Measurements from ENCODE around the gene CKS1B.

CKS1B gene

DNA sequence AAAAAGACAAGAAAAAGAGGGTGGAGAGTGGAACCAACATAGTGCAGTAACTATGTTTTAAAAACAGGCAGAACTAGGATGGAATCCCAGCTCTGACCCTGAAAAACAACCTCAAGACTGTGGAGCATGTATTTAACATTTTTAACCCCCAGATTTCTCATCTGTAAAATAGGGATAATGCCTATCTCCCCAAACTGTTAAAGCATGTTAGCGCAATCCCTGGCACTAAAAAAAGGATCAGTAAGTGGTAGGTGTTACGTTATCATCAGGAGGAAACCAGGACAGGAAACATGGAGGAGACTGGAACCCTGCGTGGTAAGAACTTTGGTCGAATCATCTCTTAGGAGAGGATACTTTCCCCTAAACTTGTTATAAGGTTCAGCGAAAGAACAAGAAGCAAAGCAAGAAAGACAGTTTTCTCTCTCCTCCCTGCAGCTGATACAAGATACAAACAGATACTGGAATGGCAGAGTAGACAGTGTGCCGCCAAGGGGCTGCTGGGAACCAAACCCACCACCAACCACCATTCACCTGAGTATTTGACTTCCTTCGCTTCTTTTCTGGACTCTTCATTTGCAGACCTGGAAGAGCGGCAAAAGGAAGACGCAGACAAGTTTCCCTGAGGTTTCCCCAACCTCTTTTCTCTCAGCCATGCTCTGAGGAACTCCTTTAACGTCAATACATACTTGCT is 13.9 kb upstream of the CKS1B start:
- peak overlapping the region in 1 of 2 experiments; percentile 43 for H2BK12ac ChIP-seq (ENCODE audit: low read length in 2 of 2)
- no peak overlapping the region for H3K18ac ChIP-seq (ENCODE audit: low read depth in 1 of 2, low read length in 2 of 2)
- no peak overlapping the region for H3K23ac ChIP-seq (ENCODE audit: low read length in 2 of 2)
- H3K4me1 ChIP-seq (ENCODE audit: control insufficient read depth, insufficient read depth, low read depth, low read length), result peaks cover 22% of the 10 kb centered on the region
- H2AFZ ChIP-seq (ENCODE audit: low read depth, low read length), result no peak overlapping the region
- H3K36me3 ChIP-seq (ENCODE audit: control insufficient read depth in 1 of 2, insufficient read depth in 2 of 2, low read depth in 1 of 2, low read length in 2 of 2), result peaks cover 48 to 50% of the 10 kb centered on the region in 2 experiments
- no peak overlapping the region for H2BK120ac ChIP-seq (ENCODE audit: low read depth, low read length)
- H4K91ac ChIP-seq (ENCODE audit: low read length), result no peak overlapping the region
- H4K8ac ChIP-seq (ENCODE audit: low read length), result no peak overlapping the region
- H3K14ac ChIP-seq (ENCODE audit: low read length in 2 of 2), result no peak overlapping the region
- H3K79me1 ChIP-seq (replicated peaks; ENCODE audit: low read length, poor library complexity, severe bottlenecking), result peaks cover 20% of the 10 kb centered on the region
- no peaks in the 10 kb centered on the region for H3K27me3 ChIP-seq (ENCODE audit: control insufficient read depth in 1 of 2, insufficient read depth in 1 of 2, low read length in 2 of 2)
- H3K9me3 ChIP-seq (ENCODE audit: control insufficient read depth, low read length), result no peaks in the 10 kb centered on the region
- H3K4me2 ChIP-seq (ENCODE audit: low read length, poor library complexity, severe bottlenecking), result peak overlapping the region; percentile 80
- H3K4me3 ChIP-seq (ENCODE audit: insufficient read depth in 1 of 2, low read depth in 1 of 2, low read length in 2 of 2), result peak overlapping the region in 1 of 2 experiments; percentile 94
- no peak for DNase-seq
- no peak overlapping the region for H2BK5ac ChIP-seq (ENCODE audit: low read depth, low read length, poor library complexity, severe bottlenecking)
- H3K4ac ChIP-seq (ENCODE audit: low read depth in 1 of 2, low read length in 2 of 2), result peak overlapping the region in 1 of 2 experiments; percentile 56
- H3K9ac ChIP-seq (ENCODE audit: low read length), result peak overlapping the region; percentile 96
- no peak overlapping the region for H2AK5ac ChIP-seq (ENCODE audit: low read length, severe bottlenecking)
- H3K27ac ChIP-seq (ENCODE audit: low read length, poor library complexity, severe bottlenecking), result peak overlapping the region; percentile 31
- WGBS, result 79% methylated on average over 9 of the region's 10 CpGs
- H2BK15ac ChIP-seq (ENCODE audit: low read depth, poor library complexity, severe bottlenecking), result no peak overlapping the region

DNA sequence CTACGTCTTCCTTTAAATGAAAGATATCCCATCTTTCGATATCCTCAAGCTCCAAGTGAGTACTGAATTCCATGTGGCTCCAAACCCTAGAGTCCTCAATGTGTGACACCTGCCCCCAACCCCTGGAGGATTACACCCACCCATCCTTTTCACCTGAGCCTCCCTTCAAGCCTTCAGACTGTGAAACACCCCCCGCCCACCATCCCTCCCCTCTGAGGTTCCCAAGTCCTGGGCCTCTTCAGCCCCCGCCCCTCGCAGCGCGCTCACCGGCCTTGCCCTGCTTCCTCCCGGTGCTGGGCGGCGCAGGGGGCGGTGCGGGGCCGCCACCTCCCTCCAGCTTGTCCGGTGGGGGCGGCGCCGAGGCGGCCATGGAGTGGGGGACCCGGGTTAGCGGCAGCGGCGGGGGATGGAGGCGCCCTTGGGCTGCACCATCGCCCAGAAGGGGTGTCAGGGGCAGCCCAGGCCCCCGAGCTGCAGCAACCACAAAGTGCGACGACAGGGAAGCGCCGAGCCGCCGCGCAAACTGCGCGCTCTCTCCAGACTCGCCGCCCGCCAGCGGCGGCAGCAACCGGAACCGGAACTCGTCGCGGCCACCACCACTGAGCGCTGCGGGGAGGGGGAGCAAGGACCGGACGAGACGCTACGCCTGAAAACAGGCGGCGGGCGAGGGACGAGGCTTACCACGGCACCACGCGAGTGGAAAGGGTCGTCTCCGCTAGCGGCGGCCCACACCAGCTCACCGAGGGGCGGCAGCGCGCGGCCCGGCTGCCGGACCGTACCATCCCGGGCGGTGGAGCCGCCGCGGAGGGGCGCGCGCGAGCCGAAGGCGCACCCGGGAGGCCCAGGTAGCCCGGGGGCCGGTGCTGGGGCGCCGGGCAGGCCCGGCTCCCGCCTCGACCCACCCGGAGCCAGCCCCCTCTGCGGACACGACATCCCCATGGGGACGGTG is 13.0 kb upstream of the CKS1B start, which contains the start of gene PYGO2:
Gene PYGO2, minus strand, starts transcription at position 576 of the 949 bp plus-strand sequence. Its CDS starts 206 bp downstream, at position 370.
- Histone ChIP-seq H3K23ac (ENCODE audit: low read length in 2 of 2) (peak within 1 kb of the TSS in 1 of 2 experiments; percentile 97), H4K91ac (ENCODE audit: low read length) (peak within 1 kb of the TSS; percentile 99), H3K4ac (ENCODE audit: low read depth in 1 of 2, low read length in 2 of 2) (peak within 1 kb of the TSS; percentile 99), H3K18ac (ENCODE audit: low read depth in 1 of 2, low read length in 2 of 2) (peak within 1 kb of the TSS; percentile 96 to 100), H3K9ac (ENCODE audit: low read length) (peak within 1 kb of the TSS; percentile 96), H2BK15ac (ENCODE audit: low read depth, poor library complexity, severe bottlenecking) (peak within 1 kb of the TSS; percentile 91), H3K14ac (ENCODE audit: low read length in 2 of 2) (peak within 1 kb of the TSS in 1 of 2 experiments; percentile 99), H2BK120ac (ENCODE audit: low read depth, low read length) (peak within 1 kb of the TSS; percentile 93), H2AK5ac (ENCODE audit: low read length, severe bottlenecking) (peak within 1 kb of the TSS; percentile 76), H2BK12ac (ENCODE audit: low read length in 2 of 2) (peak within 1 kb of the TSS in 1 of 2 experiments; percentile 43), H3K9me3 (ENCODE audit: control insufficient read depth, low read length) (no peaks in the 10 kb centered on the region), H3K4me1 (ENCODE audit: control insufficient read depth, insufficient read depth, low read depth, low read length) (peaks cover 27% of the 10 kb centered on the region), H4K8ac (ENCODE audit: low read length) (peak within 1 kb of the TSS; percentile 100), H3K36me3 (ENCODE audit: control insufficient read depth in 1 of 2, insufficient read depth in 2 of 2, low read depth in 1 of 2, low read length in 2 of 2) (peaks cover 57 to 59% of the 10 kb centered on the region in 2 experiments), H3K79me1 (replicated peaks; ENCODE audit: low read length, poor library complexity, severe bottlenecking) (peaks cover 18% of the 10 kb centered on the region), H3K4me2 (ENCODE audit: low read length, poor library complexity, severe bottlenecking) (peak within 1 kb of the TSS; percentile 80), H3K27me3 (ENCODE audit: control insufficient read depth in 1 of 2, insufficient read depth in 1 of 2, low read length in 2 of 2) (no peaks in the 10 kb centered on the region), H3K4me3 (ENCODE audit: insufficient read depth in 1 of 2, low read depth in 1 of 2, low read length in 2 of 2) (peak within 1 kb of the TSS; percentile 85 to 94), H2AFZ (ENCODE audit: low read depth, low read length) (peak within 1 kb of the TSS; percentile 66), H3K27ac (ENCODE audit: low read length, poor library complexity, severe bottlenecking) (peak within 1 kb of the TSS; percentile 89), H2BK5ac (ENCODE audit: low read depth, low read length, poor library complexity, severe bottlenecking) (peak within 1 kb of the TSS; percentile 97)
- 1% methylated on average over 87 of the region's 93 CpGs for WGBS
- DNase-seq, result peak; percentile 83

DNA sequence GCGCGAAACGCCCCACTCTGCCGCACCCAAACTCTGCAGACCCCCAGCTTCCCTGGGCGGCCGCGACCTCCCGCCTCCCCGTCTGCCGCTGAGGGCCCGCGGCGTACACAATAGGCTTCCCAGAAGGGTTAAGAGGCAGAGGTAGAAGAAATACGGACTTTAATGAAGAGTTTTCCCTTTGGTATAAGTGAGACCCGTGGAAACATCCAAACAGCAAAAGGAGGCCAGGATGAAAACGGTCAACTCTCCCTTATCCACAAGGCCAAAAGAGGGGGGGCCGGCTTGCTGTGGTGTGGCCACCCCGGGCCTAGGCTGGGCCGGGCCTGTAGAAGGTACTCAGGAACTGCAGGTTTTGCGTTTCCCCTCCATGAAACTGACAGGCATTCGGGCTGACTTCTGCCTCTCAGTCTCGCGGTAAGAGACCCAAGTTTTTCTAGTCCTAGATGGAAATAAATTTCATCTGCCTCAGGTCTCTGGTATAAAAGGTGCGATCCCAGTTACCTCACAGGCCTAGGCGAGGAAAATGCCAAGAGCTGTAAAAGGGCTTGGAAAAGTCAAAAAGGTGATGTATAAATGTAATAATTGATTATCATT is 12.2 kb upstream of the CKS1B start:
- peak overlapping the region; percentile 97 for H2BK5ac ChIP-seq (ENCODE audit: low read depth, low read length, poor library complexity, severe bottlenecking)
- 28% methylated on average over 12 of the region's 25 CpGs for WGBS
- H3K4me1 ChIP-seq (ENCODE audit: control insufficient read depth, insufficient read depth, low read depth, low read length), result peaks cover 24% of the 10 kb centered on the region
- peak overlapping the region; percentile 97 for H4K8ac ChIP-seq (ENCODE audit: low read length)
- H2BK12ac ChIP-seq (ENCODE audit: low read length in 2 of 2), result peak overlapping the region in 1 of 2 experiments; percentile 33
- peak overlapping the region; percentile 91 for H2BK15ac ChIP-seq (ENCODE audit: low read depth, poor library complexity, severe bottlenecking)
- peak overlapping the region; percentile 85 to 94 for H3K4me3 ChIP-seq (ENCODE audit: insufficient read depth in 1 of 2, low read depth in 1 of 2, low read length in 2 of 2)
- H3K4ac ChIP-seq (ENCODE audit: low read depth in 1 of 2, low read length in 2 of 2), result peak overlapping the region; percentile 99
- H3K4me2 ChIP-seq (ENCODE audit: low read length, poor library complexity, severe bottlenecking), result peak overlapping the region; percentile 80
- DNase-seq, result peak; percentile 33
- no peak overlapping the region for H2BK120ac ChIP-seq (ENCODE audit: low read depth, low read length)
- peak overlapping the region; percentile 96 to 100 for H3K18ac ChIP-seq (ENCODE audit: low read depth in 1 of 2, low read length in 2 of 2)
- no peaks in the 10 kb centered on the region for H3K9me3 ChIP-seq (ENCODE audit: control insufficient read depth, low read length)
- H3K79me1 ChIP-seq (replicated peaks; ENCODE audit: low read length, poor library complexity, severe bottlenecking), result peaks cover 13% of the 10 kb centered on the region
- no peaks in the 10 kb centered on the region for H3K27me3 ChIP-seq (ENCODE audit: control insufficient read depth in 1 of 2, insufficient read depth in 1 of 2, low read length in 2 of 2)
- peak overlapping the region; percentile 96 for H3K9ac ChIP-seq (ENCODE audit: low read length)
- H2AFZ ChIP-seq (ENCODE audit: low read depth, low read length), result no peak overlapping the region
- peak overlapping the region in 1 of 2 experiments; percentile 49 for H3K23ac ChIP-seq (ENCODE audit: low read length in 2 of 2)
- peak overlapping the region; percentile 74 for H3K27ac ChIP-seq (ENCODE audit: low read length, poor library complexity, severe bottlenecking)
- no peak overlapping the region for H3K14ac ChIP-seq (ENCODE audit: low read length in 2 of 2)
- peak overlapping the region; percentile 76 for H2AK5ac ChIP-seq (ENCODE audit: low read length, severe bottlenecking)
- H3K36me3 ChIP-seq (ENCODE audit: control insufficient read depth in 1 of 2, insufficient read depth in 2 of 2, low read depth in 1 of 2, low read length in 2 of 2), result peaks cover 64% of the 10 kb centered on the region in 2 experiments
- H4K91ac ChIP-seq (ENCODE audit: low read length), result peak overlapping the region; percentile 84
